OCI-LY3 (cell line): Measurements from ENCODE around the gene ZSCAN5A.

ENCODE experiments used
- CTCF ChIP-seq: fragments of 200-600, 300-600 bp; sonication (generic); IDR thresholded peaks from 2 replicates; pipeline ENCODE4 v1.5.1; 2014; ENCODE audit warnings: antibody characterized with exemption, low read length, low read depth
- EZH2phosphoT487 ChIP-seq: fragments of 200-600 bp; shearing (Covaris generic); IDR thresholded peaks from 2 replicates; pipeline ENCODE4 v1.6.1; 2018; ENCODE audit warnings: antibody characterized with exemption, mixed run types, low read depth

GRCh38 chr19:56332695-56333094 is 18.1 kb upstream of the ZSCAN5A start:
- TF ChIP-seq CTCF (no peak), EZH2phosphoT487 (no peak)
